Epithelial cell of esophagus (primary cell): ENCODE measurements around the gene OR2V1.

Source experiments
- DNase-seq: peaks from one replicate; pipeline ENCODE4 v3.0.0; 2010; ENCODE audit warnings: low read depth
- H3K4me3 ChIP-seq: 2 replicates; pipeline ENCODE4 v1.5.1; 2011; ENCODE audit warnings: mild to moderate bottlenecking, low read length, control low read depth
- CTCF ChIP-seq: IDR thresholded peaks from 2 replicates; pipeline ENCODE4 v1.5.1; 2011; ENCODE audit warnings: low read depth, mild to moderate bottlenecking, low read length, control low read depth, inconsistent platforms; ENCODE audit not compliant: insufficient read depth; ENCODE audit errors: missing control alignments

OR2V1 gene

GRCh38 chr5:181124526-181124925 is 6.4 kb downstream of the OR2V1 start:
- TF ChIP-seq CTCF: no peak
- DNase-seq: no peak

GRCh38 chr5:181121675-181122561 is 9.1 kb downstream of the OR2V1 start:
- no peak for TF ChIP-seq CTCF
- no peak for DNase-seq
- H3K4me3 ChIP-seq: no peak overlapping the region

More at GRCh38 chr5:181124526-181124925, 6.4 kb downstream of the OR2V1 start:
- no peak overlapping the region for H3K4me3 ChIP-seq

DNA sequence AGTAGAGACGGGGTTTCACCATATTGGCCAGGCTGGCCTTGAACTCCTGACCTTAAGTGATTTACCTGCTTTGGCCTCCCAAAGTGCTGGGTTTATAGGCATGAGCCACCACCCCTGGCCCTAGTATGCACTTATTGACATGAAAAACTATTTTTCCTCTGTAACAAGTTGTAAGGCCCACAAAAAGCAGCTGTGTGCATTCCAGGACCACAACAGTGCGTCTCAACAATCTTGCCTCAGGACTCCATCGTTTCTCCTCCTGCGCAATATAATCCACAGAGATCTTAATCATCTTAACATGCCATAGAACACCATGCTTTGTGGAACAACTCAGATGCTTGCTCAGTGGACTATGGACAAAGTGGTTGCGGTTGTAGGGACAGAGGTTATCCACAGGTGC is 10.2 kb downstream of the OR2V1 start:
- H3K4me3 ChIP-seq: no peak overlapping the region
- TF ChIP-seq CTCF: no peak
- no peak for DNase-seq

DNA sequence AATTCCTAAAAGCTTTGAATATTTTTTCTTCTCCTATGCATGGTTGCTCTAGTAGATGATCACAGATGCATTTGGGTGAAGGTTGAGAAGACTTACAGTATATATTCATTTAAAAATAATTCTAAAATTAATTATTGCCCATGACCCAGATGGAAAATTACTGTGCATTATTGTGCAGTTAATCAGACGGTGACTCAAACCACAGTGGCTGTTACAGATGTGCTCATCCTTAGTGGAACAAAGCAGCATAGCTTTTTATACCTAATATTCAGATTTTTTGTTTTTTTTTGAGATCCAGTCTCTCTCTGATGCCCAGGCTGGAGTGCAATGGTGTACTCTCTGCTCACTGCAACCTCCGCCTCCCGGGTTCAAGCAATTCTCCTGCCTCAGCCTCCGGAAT is 10.7 kb downstream of the OR2V1 start:
- TF ChIP-seq CTCF: no peak
- DNase-seq: peak; percentile 45
- H3K4me3 ChIP-seq: no peak overlapping the region

- no peak overlapping the region for H3K4me3 ChIP-seq
- no peak for DNase-seq
- TF ChIP-seq CTCF: no peak
Measured at GRCh38 chr5:181119105-181119504, 11.9 kb downstream of the OR2V1 start.

- no peak overlapping the region for H3K4me3 ChIP-seq
- no peak for TF ChIP-seq CTCF
- no peak for DNase-seq
Measured at GRCh38 chr5:181118369-181118768, 12.6 kb downstream of the OR2V1 start.
